ENCODE measurements around the gene KIAA0930. TPM values are rescaled to one million over a fixed set of nuclear protein-coding genes. Genes with fewer than 3 reads are reported as not detected.

KIAA0930 gene
- total and polyA plus RNA-seq, 2 of the 4 experiments (the other 2 are of a cell fraction): 25.3 to 34.1 TPM

GRCh38 chr22:45218976-45219375, 21.7 kb downstream of the KIAA0930 start:
- BruUV-seq (replicated peaks): no TSS peak
- no peak overlapping the region for H3K14ac ChIP-seq (replicated peaks; ENCODE audit: low read depth, low read length)
- no peak overlapping the region for H4K91ac ChIP-seq (ENCODE audit: insufficient read depth, low read depth, low read length)
- no peaks in the 10 kb centered on the region for H3K27me3 ChIP-seq (ENCODE audit: control insufficient read depth, insufficient read depth, low read length)
- no peak overlapping the region for H4K5ac ChIP-seq (ENCODE audit: low read depth, low read length)
- no peak overlapping the region for H2AK9ac ChIP-seq (replicated peaks; ENCODE audit: low read depth, low read length, poor library complexity)
- ChIA-PET CTCF (no interaction called here), POLR2A (ENCODE audit: unreplicated experiment) (no interaction called here)
- no peak overlapping the region for H3K27ac ChIP-seq (ENCODE audit: insufficient read depth, low read length)
- no peak overlapping the region for H2BK15ac ChIP-seq (ENCODE audit: low read depth, low read length)
- peaks cover 65% of the 10 kb centered on the region for H4K20me1 ChIP-seq (ENCODE audit: insufficient read depth, low read length)
- no peak for TF ChIP-seq BHLHE40 (IDR thresholded peaks at IDR 0.05; ENCODE audit: low read depth, low read length)
- TF ChIP-seq USF2 (IDR thresholded peaks at IDR 0.05; ENCODE audit: low read depth, low read length): peak; percentile 60
- no peak overlapping the region for H2AK5ac ChIP-seq (ENCODE audit: low read depth, low read length)
- peaks cover 5% of the 10 kb centered on the region; the same call in 1 of the 2 replicates for H3K4me1 ChIP-seq (ENCODE audit: control insufficient read depth, insufficient read depth, low read length)
- H2AFZ ChIP-seq (replicated peaks; ENCODE audit: low read length, poor library complexity): no peak overlapping the region
- H3K9me3 ChIP-seq (ENCODE audit: control insufficient read depth, insufficient read depth, low read length): no peaks in the 10 kb centered on the region
- in situ Hi-C loops (cut with MboI; ENCODE audit: low sequenced_read_pairs) (no loop called here), intact Hi-C loops (cut with micrococcal nuclease) (no loop called here), dilution Hi-C loops (cut with HindIII; ENCODE audit: low sequenced_read_pairs, unreplicated experiment) (no loop called here)
- no peaks in the 10 kb centered on the region for H3K36me3 ChIP-seq (ENCODE audit: control insufficient read depth, insufficient read depth, low read length)
- H3K4me3 ChIP-seq (ENCODE audit: insufficient read depth, low read depth, low read length): no peak overlapping the region
- no peak overlapping the region for H3K4ac ChIP-seq (ENCODE audit: low read depth, low read length)
- H3K79me1 ChIP-seq (ENCODE audit: low read depth in 1 of 2, low read length in 2 of 2): peaks cover 24 to 69% of the 10 kb centered on the region in 2 experiments
- no peak overlapping the region for H3K56ac ChIP-seq (ENCODE audit: extremely low read depth, insufficient read depth, low read length)
- no peak overlapping the region for H4K8ac ChIP-seq (ENCODE audit: low read depth in 2 of 2, low read length in 2 of 2)
- peaks cover 11% of the 10 kb centered on the region for H3K9me1 ChIP-seq (ENCODE audit: insufficient read depth, low read length)
- ATAC-seq (ENCODE audit: low read depth): no peak
- H2BK5ac ChIP-seq (ENCODE audit: low read depth, low read length, poor library complexity, severe bottlenecking): no peak overlapping the region
- H3K4me2 ChIP-seq (ENCODE audit: low read depth, low read length): no peak overlapping the region
- no peak overlapping the region for H2BK120ac ChIP-seq (ENCODE audit: low read depth, low read length)
- no peak overlapping the region for H3K23ac ChIP-seq (ENCODE audit: low read depth, low read length)
- H2BK20ac ChIP-seq (ENCODE audit: low read depth, low read length): no peak overlapping the region
- 73% methylated on average over 2 of the region's 9 CpGs; no CpG with 5 or more reads in 1 of the 2 experiments for WGBS, 2 experiments (ENCODE audit: extremely low coverage in 2 of 2, insufficient read length in 1 of 2)
- no peak overlapping the region for H3K9ac ChIP-seq (ENCODE audit: low read depth, low read length)
- DNase-seq: peak; percentile 37
- no peak overlapping the region for H3K18ac ChIP-seq (ENCODE audit: low read depth, low read length)
